COLO829 (cell line): ENCODE measurements around the gene PLA2G4B.

Experiments
- DNase-seq: peaks from one replicate; pipeline ENCODE4 v3.0.0; 2012; ENCODE audit warnings: low spot score

PLA2G4B gene

DNA sequence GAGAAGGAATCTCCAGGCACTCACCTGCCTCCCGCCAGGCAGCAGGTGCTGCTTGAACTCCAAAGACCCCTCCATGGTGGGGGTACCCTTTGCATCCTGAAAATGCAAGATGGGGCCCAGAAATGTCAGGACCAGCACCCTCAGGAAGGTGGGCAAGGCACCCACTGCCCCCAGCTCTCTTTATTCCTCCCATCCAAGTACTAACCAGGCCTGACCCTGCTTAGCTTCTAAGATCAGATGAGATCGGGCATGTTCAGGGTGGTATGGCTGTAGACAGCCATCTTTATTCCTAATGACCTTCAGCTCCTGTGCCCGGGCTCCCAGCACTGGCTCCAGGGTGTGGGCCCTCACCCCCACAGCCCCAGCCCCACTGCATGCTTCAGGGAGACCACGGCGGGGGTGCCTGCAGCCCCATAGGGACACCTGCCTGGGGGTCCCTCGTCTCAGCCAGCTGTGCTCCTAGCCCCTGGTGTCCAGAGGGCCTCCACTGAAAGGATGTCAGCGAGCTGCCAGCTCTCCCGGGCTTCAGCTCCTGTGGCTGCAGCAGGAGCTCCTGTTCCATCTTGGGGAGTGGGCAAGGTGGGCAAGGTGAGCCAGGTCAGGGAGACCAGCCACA lies 13.2 kb downstream of the PLA2G4B start:
- DNase-seq, result no peak

DNA sequence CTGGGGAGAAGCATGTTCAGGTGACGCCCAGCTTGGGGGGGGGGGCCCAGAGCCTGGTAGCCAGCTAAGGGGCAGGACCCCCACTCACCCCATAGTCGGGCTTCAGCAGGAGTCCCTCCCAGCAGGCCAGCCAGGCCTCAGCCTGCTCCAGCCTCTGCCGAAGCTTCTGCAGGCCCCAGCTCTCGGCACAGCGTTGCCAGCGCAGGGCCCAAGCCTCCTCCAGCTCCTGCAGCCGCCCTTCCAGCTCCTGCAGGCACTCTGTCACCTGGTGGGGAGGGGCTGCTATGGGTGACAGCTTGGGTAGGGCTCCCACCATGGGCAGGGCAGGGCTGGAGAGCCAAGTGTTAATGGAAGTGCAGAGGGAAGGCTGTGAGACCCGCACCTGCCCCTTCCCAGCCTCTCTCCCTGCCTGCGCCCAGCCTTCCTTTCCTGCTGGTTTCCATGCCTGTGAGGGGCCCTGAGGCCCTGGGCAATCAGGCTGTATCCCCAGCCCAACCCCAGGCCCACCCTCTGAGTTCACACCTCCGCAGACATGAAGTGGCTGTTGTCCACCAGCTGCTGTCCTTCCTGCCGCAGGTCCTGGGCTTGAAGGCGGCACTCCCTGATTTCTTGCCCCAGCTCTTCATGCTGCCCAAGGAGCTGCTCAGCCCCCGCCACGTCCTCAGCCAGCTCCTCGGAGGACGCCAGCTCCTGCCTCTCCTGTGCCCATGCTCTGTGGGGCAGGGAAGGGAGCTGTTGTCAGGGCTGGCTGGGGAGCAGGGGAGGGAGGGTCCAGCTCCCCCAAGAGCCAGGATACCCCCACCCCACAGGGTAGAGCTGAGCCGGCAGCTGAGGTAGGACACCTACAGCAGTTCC lies 14.3 kb downstream of the PLA2G4B start:
- no peak for DNase-seq

DNA sequence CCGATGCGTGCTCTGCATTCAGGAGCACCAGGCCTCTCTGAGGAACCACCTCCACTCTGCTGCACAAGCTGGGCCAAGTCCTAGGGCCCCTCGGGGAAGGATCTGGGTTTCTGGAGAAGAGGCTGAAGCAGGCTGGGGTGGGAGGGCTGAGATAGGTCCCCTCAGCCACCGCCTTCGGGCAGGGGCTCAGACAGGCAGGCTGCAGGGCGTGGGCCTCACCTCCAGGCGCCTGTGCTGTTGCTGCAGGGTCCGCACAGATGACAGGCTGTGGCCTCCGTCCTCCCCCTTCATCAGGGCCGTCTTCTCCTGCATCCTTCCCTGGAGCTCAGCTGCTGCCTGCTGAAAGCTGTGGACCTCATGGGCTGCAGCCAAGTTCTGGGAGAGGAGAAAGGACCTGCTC lies 15.2 kb downstream of the PLA2G4B start:
- no peak for DNase-seq

GRCh38 chr15:41854443-41854842 lies 15.8 kb downstream of the PLA2G4B start:
- no peak for DNase-seq

DNA sequence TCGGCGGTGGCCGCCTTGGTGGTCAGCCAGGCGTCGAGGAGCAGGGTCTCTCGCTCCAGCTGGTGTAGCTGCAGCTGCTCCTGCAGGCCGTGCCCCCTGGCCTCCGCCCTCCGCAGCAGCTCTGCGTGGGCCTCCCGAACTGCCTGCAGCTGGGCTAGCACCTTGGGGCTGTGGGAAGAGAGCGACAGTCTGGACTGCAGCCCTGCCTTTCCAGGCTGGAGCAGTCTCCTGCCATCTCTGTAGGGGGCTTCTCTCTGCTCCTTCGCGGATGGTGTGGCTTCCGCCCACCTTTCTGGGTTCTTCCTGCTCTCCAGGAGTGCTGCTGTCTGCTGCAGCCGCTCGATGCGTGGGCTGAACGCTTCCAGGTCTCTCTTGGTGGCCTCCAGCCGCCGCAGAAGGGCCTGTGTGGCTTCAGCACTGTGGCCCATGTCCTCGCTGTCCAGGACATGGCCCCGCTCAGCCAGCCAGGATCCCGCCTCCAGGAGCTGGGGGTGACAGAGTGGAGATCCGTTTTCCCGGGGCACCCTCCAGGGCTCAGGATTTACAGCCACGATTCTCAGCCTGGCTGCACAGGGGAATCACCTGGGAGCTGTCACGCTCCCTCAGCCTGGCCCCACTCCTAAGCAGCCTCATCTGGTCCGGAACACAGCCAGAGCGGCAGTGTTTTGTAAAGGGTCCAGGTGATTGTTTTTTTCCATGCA lies 16.8 kb downstream of the PLA2G4B start:
- DNase-seq, result no peak

- no peak for DNase-seq
Measured at GRCh38 chr15:41856262-41856661, 17.6 kb downstream of the PLA2G4B start.

- DNase-seq, result no peak
Measured at GRCh38 chr15:41856716-41857115, 18.1 kb downstream of the PLA2G4B start.

GRCh38 chr15:41857316-41857715 lies 18.7 kb downstream of the PLA2G4B start:
- DNase-seq, result no peak

- DNase-seq, result no peak
Measured at GRCh38 chr15:41858756-41859155, 20.1 kb downstream of the PLA2G4B start.

- DNase-seq, result no peak
Measured at GRCh38 chr15:41860049-41860828, 21.6 kb downstream of the PLA2G4B start.

DNA sequence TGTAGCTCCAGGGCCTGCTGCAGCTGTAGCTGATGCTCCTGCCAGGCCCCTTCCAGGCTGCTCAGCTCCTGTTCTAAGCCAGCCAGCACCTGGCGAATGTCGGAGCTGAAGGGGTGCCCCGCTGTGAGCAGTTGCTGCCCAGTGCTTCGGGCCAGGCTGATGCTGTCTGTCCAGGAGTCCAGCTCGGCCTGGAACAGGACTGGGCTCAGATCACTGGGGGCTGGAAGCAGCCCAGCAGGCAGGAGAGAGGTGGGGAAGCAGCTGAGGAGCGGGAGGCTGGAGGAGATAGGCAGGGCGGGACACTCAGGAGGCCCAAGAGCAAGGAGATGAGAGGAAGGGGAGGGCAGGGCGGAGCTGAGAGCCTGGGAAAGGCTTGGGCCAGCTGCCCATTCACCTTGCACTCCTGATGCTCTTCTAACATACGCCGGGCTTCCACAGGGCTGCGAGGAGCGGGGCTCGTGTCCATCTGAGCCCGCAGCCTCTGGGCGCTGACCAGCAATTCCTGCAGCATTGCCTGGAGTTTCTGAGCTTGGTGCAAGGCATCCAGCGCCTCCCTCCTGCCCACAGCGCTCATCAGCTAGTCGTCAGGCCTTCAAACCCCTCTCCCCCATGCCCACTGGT lies 23.2 kb downstream of the PLA2G4B start:
- no peak for DNase-seq

GRCh38 chr15:41862515-41863116 lies 24.0 kb downstream of the PLA2G4B start:
- DNase-seq, result no peak

GRCh38 chr15:41865490-41866055 lies 26.9 kb downstream of the PLA2G4B start:
- no peak for DNase-seq

DNA sequence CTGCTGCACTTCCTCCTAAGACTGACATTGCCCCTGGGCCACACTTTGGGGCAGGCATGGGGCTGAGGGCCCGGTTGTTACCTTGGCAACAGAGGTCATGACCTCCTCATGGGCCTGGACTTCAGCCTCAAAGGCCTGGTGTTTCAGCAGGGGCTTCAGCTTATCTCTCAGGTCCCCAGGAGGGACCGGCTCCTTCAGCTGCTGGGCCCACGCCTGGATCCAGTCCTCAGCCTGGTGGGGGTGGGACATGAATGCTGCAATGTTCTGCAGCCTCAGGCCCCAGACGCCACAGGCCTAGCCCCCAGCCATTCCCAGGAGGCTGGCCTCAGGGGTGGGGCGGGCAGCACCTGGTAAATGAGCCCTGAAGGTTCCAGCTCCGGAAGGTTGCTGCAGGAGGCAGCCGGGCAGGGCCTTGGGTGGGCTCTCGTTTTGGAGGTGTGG lies 27.6 kb downstream of the PLA2G4B start:
- DNase-seq, result no peak

GRCh38 chr15:41866872-41867579 lies 28.4 kb downstream of the PLA2G4B start:
- no peak for DNase-seq

GRCh38 chr15:41868321-41868720 lies 29.7 kb downstream of the PLA2G4B start:
- no peak for DNase-seq

DNA sequence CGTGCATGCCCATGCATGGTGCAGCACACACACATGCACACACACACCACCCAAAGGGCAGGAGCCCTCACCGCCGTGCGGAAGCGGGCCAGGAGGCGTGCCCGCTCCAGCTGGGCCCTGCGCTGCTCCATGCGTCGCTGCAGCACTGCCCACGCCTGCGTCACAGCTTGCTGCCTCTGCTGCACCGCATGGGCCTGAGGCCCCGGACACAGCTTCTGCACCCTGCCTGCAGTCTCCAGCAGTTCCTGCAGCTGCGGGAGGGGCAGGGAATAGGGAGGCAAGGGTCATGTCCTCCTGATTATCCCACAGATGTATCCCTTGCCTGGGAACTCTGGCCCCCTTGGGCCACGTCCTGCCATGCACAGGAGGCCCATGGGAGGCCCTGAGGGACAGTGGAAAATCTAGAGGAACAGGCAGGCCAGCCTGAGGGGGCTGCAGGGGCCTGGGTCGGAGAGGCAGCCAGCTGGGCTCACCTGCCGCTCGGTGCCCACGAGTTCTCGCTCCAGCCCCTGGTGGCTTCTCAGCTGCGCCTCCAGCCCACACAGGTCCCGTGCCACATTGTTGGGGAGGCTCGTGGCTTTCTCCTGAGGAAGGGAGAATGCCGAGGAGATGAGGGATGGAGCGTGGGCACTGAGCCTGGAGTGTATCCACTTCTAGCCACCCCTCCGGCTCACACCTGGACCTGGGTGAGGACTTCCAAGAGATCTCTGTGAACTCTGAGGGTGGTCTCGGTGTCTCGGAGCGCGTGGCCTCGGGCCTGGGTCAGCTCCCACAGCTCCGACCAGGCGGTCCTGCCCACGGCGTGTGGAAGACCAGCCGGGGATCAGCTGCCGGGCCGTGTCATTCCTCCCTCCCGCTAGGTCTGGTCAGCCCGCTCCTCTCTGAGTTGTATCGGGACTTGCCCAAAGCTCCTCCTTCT lies 31.4 kb downstream of the PLA2G4B start:
- DNase-seq, result no peak

- no peak for DNase-seq
Measured at GRCh38 chr15:41870689-41871081, 32.0 kb downstream of the PLA2G4B start.
